SU-DHL-6 (cell line): ENCODE measurements around the gene CNOT1.

ENCODE experiments used
- EZH2phosphoT487 ChIP-seq: fragments of 200-600 bp; sonication (generic), shearing (Covaris generic); conservative IDR thresholded peaks from 2 replicates; pipeline ENCODE4 v1.6.1; 2018; ENCODE audit warnings: mild to moderate bottlenecking, antibody characterized with exemption, low read length, moderate library complexity, mixed read lengths
- TF ChIP-seq, protein P1 (sequence below): fragments of 200-600 bp; sonication (generic); IDR thresholded peaks from one replicate; pipeline ENCODE4 v1.5.1; 2017; ENCODE audit warnings: antibody characterized with exemption, mild to moderate bottlenecking, low read length, moderate library complexity; ENCODE audit not compliant: insufficient read depth, poor library complexity, severe bottlenecking

DNA sequence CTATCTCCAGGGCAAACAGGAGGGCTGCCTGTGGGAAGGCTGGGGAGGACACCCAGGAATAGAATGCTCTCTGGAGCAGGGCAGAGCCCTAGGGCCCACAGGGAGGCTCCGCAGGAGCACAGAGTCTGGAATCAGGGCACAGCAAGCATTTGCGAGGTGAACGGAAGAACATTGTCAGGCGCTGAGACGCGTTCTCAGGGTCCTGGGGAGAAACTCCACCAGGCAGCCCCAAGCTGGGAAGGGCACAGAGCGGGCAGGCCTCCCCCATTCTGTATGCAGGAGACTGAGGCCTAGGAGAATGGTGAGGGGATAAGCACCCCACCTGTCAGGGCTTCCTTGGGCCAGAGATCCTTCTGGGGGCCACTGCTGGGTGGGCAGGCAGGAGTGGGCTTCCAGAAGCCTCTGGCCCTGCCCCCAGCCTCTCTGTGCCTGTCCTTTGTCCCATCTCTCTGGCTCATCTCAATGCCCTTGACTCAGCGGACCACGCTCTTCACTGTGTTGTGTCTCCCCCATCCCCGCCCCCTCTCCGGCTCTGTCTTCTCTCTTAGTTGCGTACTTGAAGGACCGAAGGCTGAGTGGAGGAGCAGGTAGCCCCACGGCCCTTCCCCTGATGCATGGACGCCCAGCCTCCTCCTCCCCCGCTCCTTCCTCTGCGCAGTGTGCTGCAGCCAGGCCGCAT lies 119.4 kb downstream of the CNOT1 start:
- TF ChIP-seq, protein P1, sequence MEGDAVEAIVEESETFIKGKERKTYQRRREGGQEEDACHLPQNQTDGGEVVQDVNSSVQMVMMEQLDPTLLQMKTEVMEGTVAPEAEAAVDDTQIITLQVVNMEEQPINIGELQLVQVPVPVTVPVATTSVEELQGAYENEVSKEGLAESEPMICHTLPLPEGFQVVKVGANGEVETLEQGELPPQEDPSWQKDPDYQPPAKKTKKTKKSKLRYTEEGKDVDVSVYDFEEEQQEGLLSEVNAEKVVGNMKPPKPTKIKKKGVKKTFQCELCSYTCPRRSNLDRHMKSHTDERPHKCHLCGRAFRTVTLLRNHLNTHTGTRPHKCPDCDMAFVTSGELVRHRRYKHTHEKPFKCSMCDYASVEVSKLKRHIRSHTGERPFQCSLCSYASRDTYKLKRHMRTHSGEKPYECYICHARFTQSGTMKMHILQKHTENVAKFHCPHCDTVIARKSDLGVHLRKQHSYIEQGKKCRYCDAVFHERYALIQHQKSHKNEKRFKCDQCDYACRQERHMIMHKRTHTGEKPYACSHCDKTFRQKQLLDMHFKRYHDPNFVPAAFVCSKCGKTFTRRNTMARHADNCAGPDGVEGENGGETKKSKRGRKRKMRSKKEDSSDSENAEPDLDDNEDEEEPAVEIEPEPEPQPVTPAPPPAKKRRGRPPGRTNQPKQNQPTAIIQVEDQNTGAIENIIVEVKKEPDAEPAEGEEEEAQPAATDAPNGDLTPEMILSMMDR, result no peak
- no peak for TF ChIP-seq EZH2phosphoT487
